ENCODE data around the gene TPD52L2. TPM values are rescaled to one million over a fixed set of nuclear protein-coding genes. Genes with fewer than 3 reads are reported as not detected.

TPD52L2 gene
- total and polyA plus RNA-seq, 2 donors (not counting 1 experiment from before 2014, with no cell fraction given), result 39.9 to 41.3 TPM

GRCh38 chr20:63831993-63832686 lies 32.9 kb upstream of the TPD52L2 start:
- Histone ChIP-seq H3K9ac (ENCODE audit: low read length) (peak overlapping the region; percentile 23), H3K36me3 (replicated peaks in 1 of 2; ENCODE audit: control extremely low read depth in 1 of 2, control insufficient read depth in 1 of 2, extremely low read depth in 1 of 2, insufficient read depth in 2 of 2, low read length in 1 of 2) (no peaks in the 10 kb centered on the region), H2AFZ (ENCODE audit: insufficient read depth, low read depth, low read length, poor library complexity, severe bottlenecking) (peak overlapping the region; percentile 46), H3K27me3 (replicated peaks in 1 of 4; ENCODE audit: control extremely low read depth in 1 of 4, control insufficient read depth in 3 of 4, insufficient read depth in 4 of 4, low read length in 3 of 4) (peaks cover 0 to 34% (median 23%) of the 10 kb centered on the region in 4 experiments), H3K79me2 (ENCODE audit: control insufficient read depth, insufficient read depth, low read length) (no peaks in the 10 kb centered on the region), H3K27ac (ENCODE audit: low read length in 2 of 2) (no peak overlapping the region), H3K4me3 (ENCODE audit: control extremely low read depth in 1 of 5, extremely low read depth in 1 of 5, insufficient read depth in 1 of 5, low read depth in 2 of 5, low read length in 4 of 5) (peak overlapping the region in 3 of 5 experiments; percentile 11 to 36 (median 29)), H4K20me1 (ENCODE audit: control insufficient read depth, insufficient read depth, low read length, poor library complexity, severe bottlenecking) (no peaks in the 10 kb centered on the region), H3K4me2 (replicated peaks; ENCODE audit: low read depth, low read length, poor library complexity, severe bottlenecking) (peak overlapping the region; percentile 81), H3K4me1 (ENCODE audit: control insufficient read depth in 2 of 2, insufficient read depth in 2 of 2, low read length in 2 of 2) (peaks cover 12 to 16% of the 10 kb centered on the region in 2 donors), H3K9me3 (ENCODE audit: control extremely low read depth in 1 of 3, control insufficient read depth in 2 of 3, insufficient read depth in 1 of 3, low read length in 2 of 3) (peaks cover 0 to 3% (median 0%) of the 10 kb centered on the region in 3 donors)
- WGBS (ENCODE audit: insufficient coverage), result 23% methylated on average over 76 of the region's 76 CpGs
- Mint-ChIP-seq H3K4me1 (peaks cover 11% of the 10 kb centered on the region), H3K4me3 (peak overlapping the region; percentile 45), H3K27ac (no peak overlapping the region), H3K27me3 (peaks cover 15% of the 10 kb centered on the region), H3K9me3 (ENCODE audit: insufficient read depth) (no peaks in the 10 kb centered on the region)
- ChIA-PET CTCF (no interaction called here), POLR2A (no interaction called here)
- ATAC-seq (ENCODE audit: low read depth), result no peak
- DNase-seq, result no peak
- no peak for TF ChIP-seq EZH2 (IDR thresholded peaks at IDR 0.05; ENCODE audit: borderline replicate concordance, insufficient read depth, low read depth, low read length, poor library complexity, severe bottlenecking)
- TF ChIP-seq, protein P1, sequence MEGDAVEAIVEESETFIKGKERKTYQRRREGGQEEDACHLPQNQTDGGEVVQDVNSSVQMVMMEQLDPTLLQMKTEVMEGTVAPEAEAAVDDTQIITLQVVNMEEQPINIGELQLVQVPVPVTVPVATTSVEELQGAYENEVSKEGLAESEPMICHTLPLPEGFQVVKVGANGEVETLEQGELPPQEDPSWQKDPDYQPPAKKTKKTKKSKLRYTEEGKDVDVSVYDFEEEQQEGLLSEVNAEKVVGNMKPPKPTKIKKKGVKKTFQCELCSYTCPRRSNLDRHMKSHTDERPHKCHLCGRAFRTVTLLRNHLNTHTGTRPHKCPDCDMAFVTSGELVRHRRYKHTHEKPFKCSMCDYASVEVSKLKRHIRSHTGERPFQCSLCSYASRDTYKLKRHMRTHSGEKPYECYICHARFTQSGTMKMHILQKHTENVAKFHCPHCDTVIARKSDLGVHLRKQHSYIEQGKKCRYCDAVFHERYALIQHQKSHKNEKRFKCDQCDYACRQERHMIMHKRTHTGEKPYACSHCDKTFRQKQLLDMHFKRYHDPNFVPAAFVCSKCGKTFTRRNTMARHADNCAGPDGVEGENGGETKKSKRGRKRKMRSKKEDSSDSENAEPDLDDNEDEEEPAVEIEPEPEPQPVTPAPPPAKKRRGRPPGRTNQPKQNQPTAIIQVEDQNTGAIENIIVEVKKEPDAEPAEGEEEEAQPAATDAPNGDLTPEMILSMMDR (IDR thresholded peaks at IDR 0.05), result no peak
- intact Hi-C loops (cut with micrococcal nuclease), result no loop called here

DNA sequence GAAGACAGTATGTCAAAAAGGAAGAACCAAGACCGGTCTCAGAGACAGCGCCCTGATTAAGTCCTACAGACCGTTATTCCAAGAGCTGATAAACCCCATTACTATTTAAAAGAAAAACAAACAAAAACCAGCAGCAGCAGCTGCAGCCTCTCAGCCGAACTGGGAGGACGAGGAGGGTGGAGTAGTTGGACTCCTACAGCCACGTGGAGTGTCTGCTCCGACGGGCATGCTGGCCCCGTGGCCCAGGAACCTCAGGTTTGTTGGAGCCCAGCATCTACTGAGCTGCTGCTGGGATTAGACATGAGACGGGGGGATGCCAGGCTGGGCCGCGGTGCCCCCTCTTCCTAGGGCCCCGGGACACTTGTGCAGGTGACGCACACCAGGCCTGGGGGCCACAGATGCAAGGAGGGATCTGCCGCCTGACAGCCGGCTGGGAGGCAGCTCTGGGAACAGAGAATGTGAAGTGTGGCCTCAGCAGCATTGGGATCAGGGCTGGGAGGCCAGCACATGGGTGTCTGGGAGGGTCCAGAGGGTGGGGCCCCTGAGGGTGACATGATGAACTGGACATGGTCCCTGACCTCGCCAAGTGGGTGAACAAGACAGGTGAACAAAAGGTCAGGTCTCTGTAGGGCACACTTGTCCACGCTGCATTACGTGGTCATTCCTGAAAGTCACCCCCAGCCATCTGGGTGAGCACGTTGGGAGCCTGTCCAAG lies 31.1 kb upstream of the TPD52L2 start:
- Histone ChIP-seq H3K4me3 (ENCODE audit: control extremely low read depth in 1 of 5, extremely low read depth in 1 of 5, insufficient read depth in 1 of 5, low read depth in 2 of 5, low read length in 4 of 5) (no peak overlapping the region), H3K4me1 (ENCODE audit: control insufficient read depth in 2 of 2, insufficient read depth in 2 of 2, low read length in 2 of 2) (peaks cover 12 to 16% of the 10 kb centered on the region in 2 donors), H3K27ac (ENCODE audit: low read length in 2 of 2) (no peak overlapping the region), H3K4me2 (replicated peaks; ENCODE audit: low read depth, low read length, poor library complexity, severe bottlenecking) (no peak overlapping the region), H4K20me1 (ENCODE audit: control insufficient read depth, insufficient read depth, low read length, poor library complexity, severe bottlenecking) (no peaks in the 10 kb centered on the region), H3K9ac (ENCODE audit: low read length) (no peak overlapping the region), H3K27me3 (replicated peaks in 1 of 4; ENCODE audit: control extremely low read depth in 1 of 4, control insufficient read depth in 3 of 4, insufficient read depth in 4 of 4, low read length in 3 of 4) (peaks cover 0 to 20% (median 11%) of the 10 kb centered on the region in 4 experiments), H3K79me2 (ENCODE audit: control insufficient read depth, insufficient read depth, low read length) (no peaks in the 10 kb centered on the region), H3K36me3 (replicated peaks in 1 of 2; ENCODE audit: control extremely low read depth in 1 of 2, control insufficient read depth in 1 of 2, extremely low read depth in 1 of 2, insufficient read depth in 2 of 2, low read length in 1 of 2) (no peaks in the 10 kb centered on the region), H2AFZ (ENCODE audit: insufficient read depth, low read depth, low read length, poor library complexity, severe bottlenecking) (no peak overlapping the region), H3K9me3 (ENCODE audit: control extremely low read depth in 1 of 3, control insufficient read depth in 2 of 3, insufficient read depth in 1 of 3, low read length in 2 of 3) (no peaks in the 10 kb centered on the region)
- no peaks in the 10 kb centered on the region for H3K9me3 Mint-ChIP-seq (ENCODE audit: insufficient read depth)
- no peak for TF ChIP-seq EZH2 (IDR thresholded peaks at IDR 0.05; ENCODE audit: borderline replicate concordance, insufficient read depth, low read depth, low read length, poor library complexity, severe bottlenecking)
- TF ChIP-seq, protein P1 (IDR thresholded peaks at IDR 0.05), result no peak
- H3K4me3 Mint-ChIP-seq, result peak overlapping the region; percentile 29
- CTCF ChIA-PET, result no interaction called here
- H3K27me3 Mint-ChIP-seq, result peaks cover 9% of the 10 kb centered on the region
- POLR2A ChIA-PET, result interaction anchor here (0.6 kb wide), 1 partner anchor 337 kb away, joined by 7 read pairs; no protein-coding TSS in a partner anchor
- intact Hi-C loops (cut with micrococcal nuclease), result no loop called here
- no peak overlapping the region for H3K27ac Mint-ChIP-seq
- WGBS (ENCODE audit: insufficient coverage), result 93% methylated on average over 17 of the region's 20 CpGs
- H3K4me1 Mint-ChIP-seq, result peaks cover 11% of the 10 kb centered on the region
- ATAC-seq (ENCODE audit: low read depth), result no peak
- DNase-seq, result peak; percentile 5
